ENCODE data around the gene TCF7L2.

The TCF7L2 gene

DNA sequence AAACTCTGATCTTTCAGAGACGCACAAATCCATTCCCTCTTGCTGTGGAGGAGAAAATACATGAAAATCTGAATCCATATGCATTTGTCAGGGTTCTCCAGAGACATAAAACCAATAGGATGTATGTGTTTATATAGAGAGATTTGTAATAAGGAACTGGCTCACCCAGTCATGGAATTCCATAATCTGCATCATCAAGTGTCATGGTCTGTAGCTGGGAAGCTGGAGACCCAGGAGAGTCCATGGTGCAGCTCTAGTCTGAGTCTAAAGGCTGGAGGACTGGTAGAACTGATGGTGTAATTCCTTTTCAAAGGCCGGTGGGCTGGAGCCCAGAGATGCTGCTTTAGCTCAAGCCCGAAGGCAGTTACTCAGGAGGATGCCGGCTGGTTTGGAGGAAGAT, 134.0 kb downstream of the TCF7L2 start:
- H3K9me2 ChIP-seq (replicated peaks; ENCODE audit: insufficient read depth, low read length), result no peaks in the 10 kb centered on the region
- H4K20me1 ChIP-seq (ENCODE audit: low read depth, low read length), result no peaks in the 10 kb centered on the region
- H3K36me3 ChIP-seq (ENCODE audit: low read length), result no peaks in the 10 kb centered on the region
- no peak for TF ChIP-seq EZH2phosphoT487 (conservative IDR thresholded peaks at IDR 0.05; ENCODE audit: low read length)
- H3K4me2 ChIP-seq (ENCODE audit: low read depth, low read length, poor library complexity, severe bottlenecking), result no peak overlapping the region
- no peak overlapping the region for H3K9ac ChIP-seq (ENCODE audit: low read length)
- H3K4me3 ChIP-seq (ENCODE audit: insufficient read depth, low read length, poor library complexity, severe bottlenecking), result no peak overlapping the region
- H3F3A ChIP-seq (ENCODE audit: insufficient read depth), result no peaks in the 10 kb centered on the region
- H3K27ac ChIP-seq (ENCODE audit: low read depth, low read length), result no peak overlapping the region
- H3K9me3 ChIP-seq (ENCODE audit: insufficient read depth, low read length), result no peaks in the 10 kb centered on the region
- H2AFZ ChIP-seq (ENCODE audit: low read depth, low read length, severe bottlenecking), result no peak overlapping the region
- no peaks in the 10 kb centered on the region for H3K79me2 ChIP-seq (ENCODE audit: insufficient read depth, low read length)
- H3K27me3 ChIP-seq (ENCODE audit: low read length), result no peaks in the 10 kb centered on the region

DNA sequence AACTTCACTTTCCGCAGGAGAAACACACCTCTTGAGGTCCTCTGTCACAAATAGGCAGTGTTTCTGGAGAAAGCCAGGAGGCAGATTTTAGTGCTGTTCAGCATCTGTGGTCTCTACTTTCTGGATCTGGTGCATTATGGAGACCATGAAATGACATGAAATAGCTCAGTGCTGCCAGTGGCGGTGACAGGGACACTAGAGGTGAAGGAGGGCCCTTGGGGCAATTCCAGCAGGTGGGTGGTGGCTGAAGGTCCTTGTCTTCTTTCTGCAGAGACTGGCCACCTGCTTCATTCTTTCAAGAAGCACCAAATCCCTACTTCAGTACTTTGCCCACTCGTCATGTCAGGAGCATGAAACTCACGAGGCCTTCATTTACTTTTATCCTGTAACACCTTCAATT, 135.7 kb downstream of the TCF7L2 start:
- no peak overlapping the region for H3K4me2 ChIP-seq (ENCODE audit: low read depth, low read length, poor library complexity, severe bottlenecking)
- H3K27ac ChIP-seq (ENCODE audit: low read depth, low read length), result no peak overlapping the region
- H3K36me3 ChIP-seq (ENCODE audit: low read length), result no peaks in the 10 kb centered on the region
- TF ChIP-seq, protein P1, sequence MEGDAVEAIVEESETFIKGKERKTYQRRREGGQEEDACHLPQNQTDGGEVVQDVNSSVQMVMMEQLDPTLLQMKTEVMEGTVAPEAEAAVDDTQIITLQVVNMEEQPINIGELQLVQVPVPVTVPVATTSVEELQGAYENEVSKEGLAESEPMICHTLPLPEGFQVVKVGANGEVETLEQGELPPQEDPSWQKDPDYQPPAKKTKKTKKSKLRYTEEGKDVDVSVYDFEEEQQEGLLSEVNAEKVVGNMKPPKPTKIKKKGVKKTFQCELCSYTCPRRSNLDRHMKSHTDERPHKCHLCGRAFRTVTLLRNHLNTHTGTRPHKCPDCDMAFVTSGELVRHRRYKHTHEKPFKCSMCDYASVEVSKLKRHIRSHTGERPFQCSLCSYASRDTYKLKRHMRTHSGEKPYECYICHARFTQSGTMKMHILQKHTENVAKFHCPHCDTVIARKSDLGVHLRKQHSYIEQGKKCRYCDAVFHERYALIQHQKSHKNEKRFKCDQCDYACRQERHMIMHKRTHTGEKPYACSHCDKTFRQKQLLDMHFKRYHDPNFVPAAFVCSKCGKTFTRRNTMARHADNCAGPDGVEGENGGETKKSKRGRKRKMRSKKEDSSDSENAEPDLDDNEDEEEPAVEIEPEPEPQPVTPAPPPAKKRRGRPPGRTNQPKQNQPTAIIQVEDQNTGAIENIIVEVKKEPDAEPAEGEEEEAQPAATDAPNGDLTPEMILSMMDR (IDR thresholded peaks at IDR 0.05; ENCODE audit: insufficient read depth, low read length, poor library complexity, severe bottlenecking), result no peak
- no peak for TF ChIP-seq EZH2phosphoT487 (conservative IDR thresholded peaks at IDR 0.05; ENCODE audit: low read length)
- H3K4me3 ChIP-seq (ENCODE audit: insufficient read depth, low read length, poor library complexity, severe bottlenecking), result no peak overlapping the region
- no peaks in the 10 kb centered on the region for H3K9me2 ChIP-seq (replicated peaks; ENCODE audit: insufficient read depth, low read length)
- H3K9ac ChIP-seq (ENCODE audit: low read length), result no peak overlapping the region
- no peak overlapping the region for H2AFZ ChIP-seq (ENCODE audit: low read depth, low read length, severe bottlenecking)
- H3F3A ChIP-seq (ENCODE audit: insufficient read depth), result no peaks in the 10 kb centered on the region
- no peaks in the 10 kb centered on the region for H3K27me3 ChIP-seq (ENCODE audit: low read length)
- H3K79me2 ChIP-seq (ENCODE audit: insufficient read depth, low read length), result no peaks in the 10 kb centered on the region
- no peaks in the 10 kb centered on the region for H3K9me3 ChIP-seq (ENCODE audit: insufficient read depth, low read length)
- H4K20me1 ChIP-seq (ENCODE audit: low read depth, low read length), result no peaks in the 10 kb centered on the region

DNA sequence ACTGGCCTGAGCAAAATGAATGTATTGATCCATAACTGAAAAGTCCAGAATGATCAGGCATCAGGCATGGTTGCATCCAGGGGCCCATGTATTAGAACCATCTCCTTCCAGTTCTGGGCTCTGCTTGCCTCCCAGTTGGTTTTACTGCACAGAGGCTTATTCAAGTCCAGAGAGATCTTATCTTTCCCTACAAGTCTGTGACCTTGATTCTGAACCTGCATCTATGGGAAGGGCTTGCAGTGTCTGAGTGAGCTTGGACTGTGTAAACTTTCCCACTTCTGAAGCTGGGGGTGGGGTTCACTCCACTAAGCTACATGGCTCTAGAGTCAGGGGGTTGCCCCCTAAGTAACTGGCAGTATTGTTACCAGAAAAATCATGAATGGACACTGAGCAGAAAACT, 136.2 kb downstream of the TCF7L2 start:
- Histone ChIP-seq H4K20me1 (ENCODE audit: low read depth, low read length) (no peaks in the 10 kb centered on the region), H3K27ac (ENCODE audit: low read depth, low read length) (no peak overlapping the region), H3K27me3 (ENCODE audit: low read length) (no peaks in the 10 kb centered on the region), H3K9me3 (ENCODE audit: insufficient read depth, low read length) (no peaks in the 10 kb centered on the region), H3K4me3 (ENCODE audit: insufficient read depth, low read length, poor library complexity, severe bottlenecking) (no peak overlapping the region), H3K9me2 (replicated peaks; ENCODE audit: insufficient read depth, low read length) (no peaks in the 10 kb centered on the region), H2AFZ (ENCODE audit: low read depth, low read length, severe bottlenecking) (no peak overlapping the region), H3K4me2 (ENCODE audit: low read depth, low read length, poor library complexity, severe bottlenecking) (no peak overlapping the region), H3K9ac (ENCODE audit: low read length) (no peak overlapping the region), H3K36me3 (ENCODE audit: low read length) (no peaks in the 10 kb centered on the region), H3K79me2 (ENCODE audit: insufficient read depth, low read length) (no peaks in the 10 kb centered on the region), H3F3A (ENCODE audit: insufficient read depth) (no peaks in the 10 kb centered on the region)
- TF ChIP-seq, protein P1 (IDR thresholded peaks at IDR 0.05; ENCODE audit: insufficient read depth, low read length, poor library complexity, severe bottlenecking), result no peak
- TF ChIP-seq EZH2phosphoT487 (conservative IDR thresholded peaks at IDR 0.05; ENCODE audit: low read length), result no peak

DNA sequence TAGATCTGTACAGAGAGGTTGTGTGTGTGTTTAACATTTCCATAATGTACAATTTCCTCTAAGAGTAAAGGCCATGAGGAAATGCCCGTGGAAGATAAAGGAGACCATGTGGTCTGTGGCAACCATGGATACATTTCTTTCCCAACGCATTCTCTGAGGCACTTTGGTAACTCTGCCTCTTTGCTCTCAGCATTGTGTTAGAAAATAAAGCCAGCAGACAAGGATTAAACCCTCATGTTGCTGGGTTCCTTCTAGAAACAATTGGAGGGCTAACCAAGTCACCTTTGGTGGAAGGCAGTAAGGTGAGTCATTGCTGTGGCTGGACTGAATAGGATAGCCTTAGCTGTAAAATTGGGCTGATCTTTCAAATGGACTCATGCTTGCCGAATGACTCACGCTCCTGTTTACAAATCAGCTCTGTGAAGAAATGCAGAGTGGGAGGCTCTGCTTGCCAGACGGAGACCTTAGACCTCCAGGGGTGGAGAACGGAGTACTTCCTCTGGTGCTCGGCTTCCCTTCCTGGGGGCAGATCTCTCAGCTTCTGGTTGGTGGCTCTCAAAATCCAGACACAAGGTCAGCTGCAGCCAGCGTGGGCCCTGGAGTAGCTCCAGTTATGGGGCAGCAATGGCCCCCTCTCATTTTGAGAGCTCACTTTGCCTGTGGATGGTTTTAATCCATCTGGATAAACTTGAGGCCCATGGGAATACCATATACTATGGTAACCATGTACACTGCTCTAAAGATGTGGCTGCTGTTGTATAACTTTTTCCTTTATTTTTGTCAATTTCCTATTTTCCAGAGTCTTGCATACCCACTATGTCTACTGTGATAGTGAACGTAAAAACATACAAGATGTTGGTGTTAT, 137.3 kb downstream of the TCF7L2 start:
- Histone ChIP-seq H3K9ac (ENCODE audit: low read length) (no peak overlapping the region), H3K36me3 (ENCODE audit: low read length) (no peaks in the 10 kb centered on the region)

More for the DNA sequence above, 137.3 kb downstream of the TCF7L2 start:
- Histone ChIP-seq H3K4me3 (ENCODE audit: insufficient read depth, low read length, poor library complexity, severe bottlenecking) (no peak overlapping the region), H4K20me1 (ENCODE audit: low read depth, low read length) (no peaks in the 10 kb centered on the region), H3F3A (ENCODE audit: insufficient read depth) (no peaks in the 10 kb centered on the region), H3K79me2 (ENCODE audit: insufficient read depth, low read length) (no peaks in the 10 kb centered on the region), H3K9me3 (ENCODE audit: insufficient read depth, low read length) (no peaks in the 10 kb centered on the region), H3K27me3 (ENCODE audit: low read length) (no peaks in the 10 kb centered on the region), H3K27ac (ENCODE audit: low read depth, low read length) (no peak overlapping the region), H2AFZ (ENCODE audit: low read depth, low read length, severe bottlenecking) (no peak overlapping the region), H3K4me2 (ENCODE audit: low read depth, low read length, poor library complexity, severe bottlenecking) (no peak overlapping the region), H3K9me2 (replicated peaks; ENCODE audit: insufficient read depth, low read length) (no peaks in the 10 kb centered on the region)
- TF ChIP-seq EZH2phosphoT487 (conservative IDR thresholded peaks at IDR 0.05; ENCODE audit: low read length), result no peak
- TF ChIP-seq, protein P1 (IDR thresholded peaks at IDR 0.05; ENCODE audit: insufficient read depth, low read length, poor library complexity, severe bottlenecking), result no peak

All from SU-DHL-6 (cell line).